Measurements from ENCODE around the gene DTX4.

DTX4 gene

DNA sequence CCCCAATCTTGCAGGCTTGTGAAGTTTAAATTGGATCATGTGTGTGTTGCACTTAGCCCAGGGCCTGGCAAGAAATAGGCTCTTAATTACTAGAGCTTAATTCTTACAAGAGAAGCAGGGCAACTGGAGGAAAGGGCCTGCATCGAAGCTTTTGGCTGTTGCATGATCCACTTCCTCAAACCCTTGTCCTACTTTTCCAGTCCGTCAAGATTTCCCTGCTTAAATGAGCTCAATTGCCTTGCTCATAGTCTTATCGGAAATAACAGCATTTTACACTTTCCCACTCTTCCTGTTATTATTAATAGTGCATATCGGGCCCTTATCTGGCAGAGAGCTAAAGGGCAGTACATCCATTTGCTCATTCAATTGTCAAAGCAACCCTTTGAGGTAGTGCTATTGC is 18.1 kb downstream of the DTX4 start:
- TF ChIP-seq, protein P1, sequence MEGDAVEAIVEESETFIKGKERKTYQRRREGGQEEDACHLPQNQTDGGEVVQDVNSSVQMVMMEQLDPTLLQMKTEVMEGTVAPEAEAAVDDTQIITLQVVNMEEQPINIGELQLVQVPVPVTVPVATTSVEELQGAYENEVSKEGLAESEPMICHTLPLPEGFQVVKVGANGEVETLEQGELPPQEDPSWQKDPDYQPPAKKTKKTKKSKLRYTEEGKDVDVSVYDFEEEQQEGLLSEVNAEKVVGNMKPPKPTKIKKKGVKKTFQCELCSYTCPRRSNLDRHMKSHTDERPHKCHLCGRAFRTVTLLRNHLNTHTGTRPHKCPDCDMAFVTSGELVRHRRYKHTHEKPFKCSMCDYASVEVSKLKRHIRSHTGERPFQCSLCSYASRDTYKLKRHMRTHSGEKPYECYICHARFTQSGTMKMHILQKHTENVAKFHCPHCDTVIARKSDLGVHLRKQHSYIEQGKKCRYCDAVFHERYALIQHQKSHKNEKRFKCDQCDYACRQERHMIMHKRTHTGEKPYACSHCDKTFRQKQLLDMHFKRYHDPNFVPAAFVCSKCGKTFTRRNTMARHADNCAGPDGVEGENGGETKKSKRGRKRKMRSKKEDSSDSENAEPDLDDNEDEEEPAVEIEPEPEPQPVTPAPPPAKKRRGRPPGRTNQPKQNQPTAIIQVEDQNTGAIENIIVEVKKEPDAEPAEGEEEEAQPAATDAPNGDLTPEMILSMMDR (IDR thresholded peaks at IDR 0.05; ENCODE audit: low read depth, low read length): no peak
- no peak overlapping the region for H3K4me3 ChIP-seq (ENCODE audit: low read depth, low read length)
- DNase-seq (ENCODE audit: low read depth, low spot score): no peak
- in situ Hi-C loops (cut with HindIII; ENCODE audit: low sequenced_read_pairs): no loop called here

DNA sequence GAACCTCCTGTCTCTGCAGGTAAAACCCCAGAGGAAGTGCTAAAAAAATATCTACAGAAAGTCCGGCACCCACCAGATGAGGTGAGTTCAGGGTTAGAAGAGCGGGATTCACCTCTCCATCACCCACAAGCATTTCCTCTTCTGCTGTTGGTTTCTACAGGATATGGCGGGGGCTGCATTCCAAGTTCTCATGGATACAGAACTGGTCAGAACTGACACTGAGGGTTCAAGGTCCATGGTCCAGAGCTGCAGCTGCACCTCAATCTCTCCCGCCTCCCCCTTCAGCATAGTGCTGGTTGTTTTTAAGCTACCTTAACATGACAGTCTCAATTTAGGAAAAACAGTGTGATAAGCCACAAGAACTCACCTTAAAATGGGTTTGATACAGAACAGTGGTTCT is 19.2 kb downstream of the DTX4 start:
- TF ChIP-seq, protein P1 (IDR thresholded peaks at IDR 0.05; ENCODE audit: low read depth, low read length): no peak
- no peak for DNase-seq (ENCODE audit: low read depth, low spot score)
- no peak overlapping the region for H3K4me3 ChIP-seq (ENCODE audit: low read depth, low read length)
- in situ Hi-C loops (cut with HindIII; ENCODE audit: low sequenced_read_pairs): no loop called here

DNA sequence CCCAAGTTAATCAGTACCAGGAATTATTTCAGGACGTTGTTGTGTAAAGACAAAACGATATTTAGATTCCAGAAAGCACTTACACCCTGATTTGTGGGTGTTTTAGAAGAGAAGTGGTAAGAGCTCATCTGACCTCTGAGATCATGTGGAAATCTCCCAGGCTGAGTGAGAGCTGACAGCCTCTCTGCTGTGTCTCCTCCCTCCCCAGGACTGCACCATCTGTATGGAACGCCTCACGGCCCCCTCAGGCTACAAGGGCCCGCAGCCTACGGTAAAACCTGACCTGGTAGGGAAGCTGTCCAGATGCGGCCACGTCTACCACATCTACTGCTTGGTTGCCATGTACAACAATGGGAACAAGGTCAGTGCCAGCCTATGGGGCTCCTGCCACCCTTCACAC is 20.0 kb downstream of the DTX4 start:
- no peak overlapping the region for H3K4me3 ChIP-seq (ENCODE audit: low read depth, low read length)
- in situ Hi-C loops (cut with HindIII; ENCODE audit: low sequenced_read_pairs): no loop called here
- no peak for DNase-seq (ENCODE audit: low read depth, low spot score)
- TF ChIP-seq, protein P1 (IDR thresholded peaks at IDR 0.05; ENCODE audit: low read depth, low read length): no peak

DNA sequence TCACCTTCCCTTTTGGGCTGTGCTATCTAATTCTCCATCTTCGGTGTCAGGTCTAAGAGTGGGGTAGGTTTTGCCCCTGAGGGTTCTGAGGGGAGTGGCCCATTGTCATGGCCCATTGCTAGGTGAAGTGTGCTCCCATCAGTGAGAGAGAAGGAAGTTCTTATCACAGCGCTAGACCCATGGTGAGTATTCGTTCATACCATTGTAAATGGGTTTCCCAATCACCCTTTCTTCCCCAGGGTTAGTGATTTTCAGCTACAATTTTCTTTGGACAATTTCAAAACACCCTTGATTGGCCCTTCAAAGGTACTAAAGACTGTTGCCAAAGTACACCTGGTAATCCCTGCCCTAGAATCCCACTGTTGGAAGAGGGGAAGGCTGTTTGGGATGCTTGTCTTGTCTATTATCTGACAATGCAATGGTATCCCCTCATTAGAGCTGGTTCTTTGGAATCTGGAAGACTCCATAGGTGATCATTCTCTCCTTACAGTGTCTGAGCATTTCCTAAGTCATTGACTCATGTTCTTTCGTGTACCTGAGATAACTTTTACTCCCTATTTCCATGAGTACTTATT is 20.6 kb downstream of the DTX4 start:
- TF ChIP-seq, protein P1 (IDR thresholded peaks at IDR 0.05; ENCODE audit: low read depth, low read length): no peak
- H3K4me3 ChIP-seq (ENCODE audit: low read depth, low read length): no peak overlapping the region

DNA sequence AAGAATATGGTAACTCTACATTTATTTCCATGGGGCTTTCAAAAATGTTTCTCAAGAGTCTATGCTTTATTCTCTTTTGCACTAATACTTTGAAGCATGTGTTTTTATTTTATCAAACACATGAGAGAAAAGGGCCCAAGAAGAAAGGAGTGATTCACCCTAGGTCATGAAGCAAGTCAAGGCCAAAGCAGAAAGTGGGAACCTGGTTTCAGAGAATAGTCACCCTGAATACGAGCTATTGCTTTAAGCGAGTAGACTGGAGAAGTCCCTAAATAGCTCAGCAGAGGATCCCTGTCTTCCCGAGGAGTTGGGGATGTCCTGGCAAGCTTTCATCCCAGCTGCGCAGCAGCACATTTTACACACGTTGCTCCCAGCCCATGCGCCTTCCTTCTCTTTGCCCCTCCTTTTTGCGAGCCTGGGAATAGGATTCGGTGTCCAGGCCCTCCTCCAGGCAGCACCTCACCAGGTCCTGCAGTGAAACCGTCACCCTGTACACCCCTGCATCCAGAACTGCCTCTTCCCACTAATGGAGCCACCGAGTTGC is 21.7 kb downstream of the DTX4 start:
- H3K4me3 ChIP-seq (ENCODE audit: low read depth, low read length): no peak overlapping the region
- TF ChIP-seq, protein P1 (IDR thresholded peaks at IDR 0.05; ENCODE audit: low read depth, low read length): no peak
- in situ Hi-C loops (cut with HindIII; ENCODE audit: low sequenced_read_pairs): no loop called here
- no peak for DNase-seq (ENCODE audit: low read depth, low spot score)

More for the DNA sequence above, 20.6 kb downstream of the DTX4 start:
- DNase-seq (ENCODE audit: low read depth, low spot score): no peak
- in situ Hi-C loops (cut with HindIII; ENCODE audit: low sequenced_read_pairs): no loop called here

DNA sequence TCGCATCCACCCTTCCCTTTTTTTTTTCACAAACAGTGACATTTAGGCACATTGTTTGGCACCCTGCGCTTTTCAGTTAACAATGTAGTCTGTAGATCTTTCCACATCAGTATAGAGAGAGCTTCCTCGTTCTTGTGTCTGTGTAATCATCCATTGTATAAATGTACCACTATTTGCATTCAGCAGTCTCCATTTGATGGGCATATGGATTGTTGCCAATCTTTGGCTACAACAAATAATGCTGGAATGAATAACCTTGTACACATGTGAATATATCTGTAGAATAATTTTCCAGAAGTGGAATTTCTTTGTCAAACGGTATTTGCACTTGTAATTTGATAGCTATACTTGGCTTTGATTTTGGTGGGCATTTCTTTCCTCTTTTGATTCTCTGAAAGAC is 23.7 kb downstream of the DTX4 start:
- DNase-seq (ENCODE audit: low read depth, low spot score): no peak
- TF ChIP-seq, protein P1 (IDR thresholded peaks at IDR 0.05; ENCODE audit: low read depth, low read length): no peak
- in situ Hi-C loops (cut with HindIII; ENCODE audit: low sequenced_read_pairs): no loop called here
- H3K4me3 ChIP-seq (ENCODE audit: low read depth, low read length): no peak overlapping the region
